SK-N-SH treated with all-trans-retinoic acid at 6 μM for 48 hours (cell line): ENCODE measurements around the gene AGBL1.

Experiments used
- ARNTL ChIP-seq: fragments of 450-650 bp; formaldehyde crosslinking; IDR thresholded peaks from 2 replicates; pipeline ENCODE4 v1.5.0; 2020; ENCODE audit warnings: low read depth, mild to moderate bottlenecking, moderate library complexity, borderline replicate concordance
- TOX ChIP-seq: fragments of 250-450 bp; sonication (Bioruptor Pico); IDR thresholded peaks from 2 replicates; pipeline ENCODE4 v1.8.0; 2021; ENCODE audit warnings: mild to moderate bottlenecking, moderate library complexity, borderline replicate concordance
- ZC3H10 ChIP-seq: fragments of 250-450 bp; sonication (Bioruptor Pico); IDR thresholded peaks from 2 replicates; pipeline ENCODE4 v1.5.1; 2021; ENCODE audit warnings: mild to moderate bottlenecking, moderate library complexity
- ZFP30 ChIP-seq: fragments of 450-650 bp; formaldehyde crosslinking; IDR thresholded peaks from 2 replicates; pipeline ENCODE4 v1.5.0; 2022; ENCODE audit warnings: mild to moderate bottlenecking, moderate library complexity

DNA sequence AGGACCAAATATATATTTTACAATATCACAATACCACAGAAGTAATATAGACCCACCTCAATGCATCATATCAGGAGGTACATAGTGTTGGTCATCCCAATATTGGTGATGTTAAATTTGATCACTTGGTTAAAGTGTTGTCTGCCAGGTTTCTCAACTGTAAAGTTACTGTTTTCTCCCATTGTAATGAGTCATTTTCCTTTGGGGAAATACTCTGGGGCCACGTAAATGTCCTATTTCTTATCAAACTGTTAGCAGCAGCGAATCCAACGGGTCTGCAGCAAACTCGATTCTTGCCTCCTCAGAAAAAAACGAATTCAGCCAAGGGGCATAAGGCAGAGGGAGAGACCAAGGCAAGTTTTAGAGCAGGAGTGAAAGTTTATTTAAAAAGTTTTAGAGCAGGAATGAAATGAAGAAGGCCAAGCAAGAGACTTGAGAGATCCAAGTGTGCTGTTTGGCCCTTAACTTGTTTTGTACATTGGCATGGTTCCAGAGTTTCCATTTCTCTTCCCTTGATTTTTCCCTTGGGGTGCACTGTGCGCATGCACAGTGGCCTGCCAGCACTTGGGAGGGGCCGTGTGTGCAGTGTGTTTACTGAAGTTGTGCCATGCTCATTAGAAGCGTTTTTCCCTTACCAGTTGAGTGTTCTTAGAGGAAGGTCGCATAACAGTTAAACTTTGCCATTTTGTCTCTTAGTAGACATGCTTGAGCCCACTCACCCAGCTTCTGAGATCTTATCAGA, 512.5 kb downstream of the AGBL1 start:
- TF ChIP-seq ARNTL (CRISPR knock-in tag) (no peak), TOX (CRISPR knock-in tag) (no peak), ZFP30 (no peak), ZC3H10 (no peak)
